Activated gamma-delta T cell (primary cell): ENCODE measurements around the gene CLEC2D.
"Not testable (repeated sequence)": the region's sequence is repeated elsewhere in the genome, so short reads cannot be mapped to it uniquely, and the experiment has no call there.

Experiments used
- DNase-seq: peaks from one replicate; lab custom pipeline; 2025; lab: John Stamatoyannopoulos, UW
- total RNA-seq, 2 donors: gene quantifications; one replicate each; lab custom pipeline; 2026; lab: John Stamatoyannopoulos, UW

CLEC2D gene, protein sequence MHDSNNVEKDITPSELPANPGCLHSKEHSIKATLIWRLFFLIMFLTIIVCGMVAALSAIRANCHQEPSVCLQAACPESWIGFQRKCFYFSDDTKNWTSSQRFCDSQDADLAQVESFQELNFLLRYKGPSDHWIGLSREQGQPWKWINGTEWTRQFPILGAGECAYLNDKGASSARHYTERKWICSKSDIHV
- 554 to 665 reads per million in 2 donors for total RNA-seq

GRCh38 chr12:9669534-9669933, at the start of gene CLEC2D:
Gene CLEC2D (plus strand): TSS chr12:9669713. CDS start chr12:9669735, 22 bp downstream.
- DNase-seq = no peak

GRCh38 chr12:9625019-9625418, 44.5 kb upstream of the CLEC2D start:
- no peak for DNase-seq

GRCh38 chr12:9626291-9626690, 43.2 kb upstream of the CLEC2D start:
- DNase-seq = no peak

DNA sequence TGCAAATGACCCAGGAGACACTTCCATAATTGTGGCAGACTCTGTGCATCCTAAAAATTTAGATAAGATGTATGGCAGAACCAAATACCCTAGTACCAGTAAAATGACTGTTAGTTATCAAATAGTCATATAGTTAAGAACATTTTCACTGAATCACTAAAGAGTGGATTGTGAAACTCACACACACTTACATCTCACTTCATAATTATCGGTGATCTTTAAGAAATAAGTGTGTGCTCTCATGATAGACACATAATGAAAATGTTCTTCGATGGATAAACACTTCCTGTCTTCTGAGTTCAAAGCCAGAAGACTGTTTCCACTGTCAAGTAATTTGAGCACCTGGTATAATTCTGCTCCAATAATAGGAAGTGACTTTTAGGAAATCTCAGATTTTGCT, 42.7 kb upstream of the CLEC2D start:
- no peak for DNase-seq

DNA sequence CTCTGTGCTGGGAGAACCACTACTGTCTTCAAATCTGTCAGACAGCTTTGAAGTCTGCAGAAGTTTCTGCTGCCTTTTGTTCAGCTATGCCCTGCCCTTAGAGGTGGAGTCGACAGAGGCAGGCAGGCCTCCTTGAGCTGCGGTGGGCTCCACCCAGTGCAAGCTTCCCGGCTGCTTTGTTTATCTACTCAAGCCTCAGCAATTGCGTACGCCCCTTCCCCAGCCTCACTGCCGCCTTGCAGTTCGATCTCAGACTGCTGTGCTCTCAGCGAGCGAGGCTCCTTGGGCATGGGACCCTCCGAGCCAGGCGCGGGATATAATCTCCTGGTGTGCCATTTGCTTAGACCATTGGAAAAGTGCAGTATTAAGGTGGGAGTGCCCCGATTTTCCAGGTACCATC, 36.7 kb upstream of the CLEC2D start:
- DNase-seq = no peak

GRCh38 chr12:9634177-9634803, 35.2 kb upstream of the CLEC2D start:
- no peak for DNase-seq

DNA sequence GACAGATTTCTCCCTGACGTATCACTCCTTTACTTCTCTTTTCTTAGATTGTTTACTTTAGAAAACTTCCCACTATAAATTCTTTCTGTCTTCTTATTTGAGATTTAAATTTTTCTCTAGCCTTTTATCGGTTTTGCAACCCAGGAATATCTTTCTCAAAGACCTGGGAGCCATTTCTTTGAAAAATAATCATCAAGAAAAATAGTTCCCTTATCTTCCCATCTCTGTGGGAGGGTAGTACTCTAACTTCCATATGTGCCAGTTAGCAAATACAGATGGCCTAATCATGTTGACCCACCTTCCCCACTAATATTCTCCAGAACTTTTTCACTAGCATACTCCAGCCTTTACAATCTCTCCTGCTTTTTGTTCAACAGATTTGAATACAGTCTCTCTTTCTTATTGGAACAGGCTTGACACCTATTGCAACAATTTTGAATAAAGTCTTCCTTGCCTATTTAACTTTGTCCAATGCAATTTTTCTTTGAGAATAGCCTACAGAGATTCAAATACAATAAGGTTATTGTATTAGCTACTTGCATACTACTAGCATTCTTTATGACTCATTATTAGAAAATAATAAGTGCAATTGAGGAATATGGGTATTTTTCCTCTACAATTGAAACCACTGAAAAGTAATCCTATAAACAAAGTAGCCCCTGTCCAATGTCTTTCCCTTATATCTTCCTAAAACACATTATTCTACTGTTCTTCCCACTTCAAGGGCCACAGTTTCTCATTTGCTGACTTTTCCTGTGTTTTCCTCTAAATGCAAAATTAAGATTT, 34.4 kb upstream of the CLEC2D start:
- DNase-seq = no peak

DNA sequence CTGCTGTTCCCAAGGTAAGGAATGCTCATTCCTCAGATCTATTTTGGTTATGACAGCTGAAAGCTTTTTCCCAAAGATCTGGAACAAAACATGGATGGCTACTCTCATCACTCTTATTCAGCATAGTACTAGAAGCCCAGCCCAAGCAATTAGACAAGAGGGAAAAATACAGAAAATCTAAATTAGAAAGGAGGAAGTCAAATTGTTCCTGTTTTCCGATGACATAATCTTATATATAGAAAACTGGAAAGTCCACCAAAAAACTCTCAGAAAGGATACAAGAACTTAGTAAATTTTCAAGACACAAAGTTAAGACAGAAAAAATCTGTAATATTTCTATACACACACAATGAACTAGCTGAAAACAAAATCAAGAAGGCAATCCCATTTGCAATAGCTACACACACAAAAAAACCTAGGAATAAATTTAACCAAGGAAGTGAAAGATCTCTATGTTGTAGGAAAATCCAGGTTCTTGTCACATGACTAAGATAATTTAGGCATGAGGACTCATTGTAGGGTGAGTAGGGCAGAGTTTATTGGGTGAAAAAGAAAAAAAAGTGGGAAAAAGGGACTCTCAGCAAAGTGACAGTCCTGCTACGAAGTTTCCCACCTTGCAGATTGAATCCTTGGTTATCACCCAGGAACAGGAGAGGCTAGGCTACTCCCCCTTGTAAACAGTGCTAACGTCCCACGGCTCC, 33.2 kb upstream of the CLEC2D start:
- DNase-seq = no peak

- no peak for DNase-seq
Observed at GRCh38 chr12:9636851-9637206, 32.7 kb upstream of the CLEC2D start.

DNA sequence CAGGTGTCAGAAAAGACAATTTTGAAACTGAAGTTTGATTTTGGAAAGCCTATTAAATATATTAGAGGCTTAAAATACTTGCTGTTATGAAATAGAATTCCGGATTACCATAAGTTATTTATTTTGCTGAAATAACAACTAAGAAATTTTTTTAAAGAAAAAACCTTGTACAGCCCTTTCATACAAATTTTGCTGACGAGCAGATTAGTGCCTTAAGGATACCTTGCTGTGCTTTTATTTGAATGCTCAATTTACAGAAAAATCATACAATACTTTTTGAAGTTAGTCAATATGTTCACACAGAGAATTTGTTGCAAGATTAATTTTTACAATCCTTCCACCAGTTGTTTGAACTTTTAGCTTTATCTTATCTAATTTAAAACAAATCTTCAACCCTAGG, 29.5 kb upstream of the CLEC2D start:
- DNase-seq = no peak

GRCh38 chr12:9642606-9643265, 26.8 kb upstream of the CLEC2D start:
- no peak for DNase-seq

DNA sequence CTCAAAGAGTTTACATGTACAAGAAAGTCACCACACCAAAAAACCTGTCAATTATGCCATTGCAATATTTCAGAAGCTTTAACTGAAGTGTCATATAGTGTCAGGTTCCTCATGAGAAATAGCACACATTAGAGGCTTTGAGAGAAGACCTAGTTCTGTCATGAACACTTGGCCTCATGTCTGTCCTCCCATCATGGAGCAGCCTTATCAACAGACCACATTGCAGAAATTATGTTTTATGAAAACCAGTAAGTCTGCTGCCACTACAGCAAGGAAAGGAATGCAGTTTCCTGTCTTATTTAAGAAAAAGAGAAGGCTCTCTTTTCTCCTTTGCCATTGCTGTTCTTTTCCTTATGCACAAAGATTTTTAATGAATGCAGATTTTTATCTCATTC, 26.2 kb upstream of the CLEC2D start:
- no peak for DNase-seq

GRCh38 chr12:9644985-9645551, 24.4 kb upstream of the CLEC2D start:
- DNase-seq = not testable (repeated sequence)

- no peak for DNase-seq
Observed at GRCh38 chr12:9646794-9647781, 22.4 kb upstream of the CLEC2D start.

DNA sequence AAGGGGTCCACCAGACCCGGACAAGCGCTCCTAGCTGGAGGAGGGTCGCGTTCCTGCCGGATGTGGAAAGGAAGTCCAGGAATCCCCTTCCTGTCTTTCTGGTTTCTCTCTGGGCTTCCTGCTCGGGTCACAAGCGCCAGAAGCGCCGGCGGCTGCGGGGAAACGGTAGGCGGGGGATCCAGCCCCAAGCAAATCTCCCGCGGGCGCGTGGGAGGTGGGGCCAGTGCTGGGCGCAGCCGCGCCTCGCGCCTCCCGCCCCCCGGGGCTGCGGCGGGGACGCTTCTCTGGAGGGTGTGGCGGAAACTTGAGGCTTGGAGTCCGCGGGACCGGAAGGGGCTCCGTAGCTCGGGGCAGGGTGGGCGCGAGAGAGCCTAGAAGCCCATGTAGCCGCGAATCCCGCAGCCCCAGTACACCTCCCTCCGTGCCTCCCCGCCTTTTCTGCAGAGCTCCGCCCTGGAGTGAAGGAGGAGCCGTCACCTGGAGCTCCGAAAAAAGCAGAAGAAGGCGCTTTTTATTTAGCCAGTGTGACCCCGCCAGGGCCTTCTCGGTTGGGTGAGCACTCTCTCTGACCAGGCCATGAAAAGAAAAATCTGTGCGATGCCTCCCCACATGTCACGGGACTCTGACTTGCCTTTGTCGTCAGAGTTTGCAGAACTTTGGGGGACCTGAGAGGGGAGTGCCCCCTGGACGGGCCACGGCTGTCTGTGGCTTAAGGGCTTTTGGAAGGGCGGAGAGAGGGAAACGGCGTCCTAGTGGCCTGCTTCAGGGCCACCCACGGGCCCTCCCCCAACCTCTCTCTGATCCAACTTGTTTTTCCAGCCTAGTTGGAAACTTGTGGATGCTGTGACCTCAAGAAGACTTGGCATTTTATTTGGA, 21.4 kb upstream of the CLEC2D start:
- peak; percentile 87 for DNase-seq

GRCh38 chr12:9648701-9649531, 20.6 kb upstream of the CLEC2D start:
- DNase-seq = no peak

DNA sequence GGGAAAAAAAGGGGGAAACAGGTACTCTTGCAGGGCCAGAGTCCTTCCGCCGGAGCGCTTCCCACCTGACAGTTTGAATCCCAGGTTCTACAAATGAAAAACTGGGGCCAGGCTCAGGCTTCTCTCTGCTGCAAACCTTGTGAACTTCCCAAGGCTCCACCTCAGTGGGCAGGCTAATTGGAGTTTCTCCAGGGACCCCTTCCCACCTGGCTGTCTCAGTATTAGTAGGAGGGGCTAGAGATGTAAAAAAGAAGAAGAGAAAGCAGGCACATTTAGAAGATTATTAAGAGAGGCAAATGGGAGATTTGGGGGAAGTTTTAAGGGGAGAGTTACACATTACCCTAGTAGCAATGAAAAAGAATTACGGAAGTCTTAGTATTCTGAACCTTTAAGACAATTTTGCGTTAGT, 20.0 kb upstream of the CLEC2D start:
- DNase-seq = no peak

DNA sequence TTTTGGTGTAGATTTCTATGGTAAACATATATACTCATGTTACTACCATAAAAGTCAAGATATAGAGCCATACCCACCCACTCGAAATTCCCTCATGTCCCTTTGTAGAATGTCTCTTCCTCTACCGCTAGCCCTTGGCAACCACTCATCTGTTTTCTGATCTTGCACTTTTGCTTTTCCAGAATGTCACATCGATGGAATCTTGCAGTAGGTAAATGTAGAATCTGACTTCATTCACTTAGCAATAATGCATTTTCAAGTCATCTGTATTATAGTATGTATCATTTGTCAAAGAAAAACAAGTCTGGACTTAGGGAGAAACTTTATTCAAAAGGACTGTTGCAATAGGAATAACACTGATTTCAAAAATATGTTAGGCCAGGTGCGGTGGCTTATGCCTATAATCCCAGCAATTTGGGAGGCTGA, 19.3 kb upstream of the CLEC2D start:
- no peak for DNase-seq
